CD1c-positive myeloid dendritic cell (primary cell): ENCODE data around the gene ZNF512.
A peak's percentile ranks its signal among the peaks of the same experiment; 100 is the strongest.
"Not testable (repeated sequence)": the region's sequence is repeated elsewhere in the genome, so short reads cannot be mapped to it uniquely, and the experiment has no call there.

Experiments
- DNase-seq: peaks from one replicate; pipeline ENCODE4 v3.0.0-alpha.2; 2016; ENCODE audit errors: extremely low spot score

Gene ZNF512

GRCh38 chr2:27582695-27583389 lies at the start of gene ZNF512:
ZNF512 (plus strand) TSS chr2:27583042; CDS start chr2:27583113, 71 bp downstream.
- peak; percentile 88 for DNase-seq

- DNase-seq: no peak
Observed at GRCh38 chr2:27537287-27537686, 45.6 kb upstream of the ZNF512 start.

GRCh38 chr2:27538839-27539450 lies 43.9 kb upstream of the ZNF512 start:
- DNase-seq: not testable (repeated sequence)

GRCh38 chr2:27539649-27540048 lies 43.2 kb upstream of the ZNF512 start:
- DNase-seq: not testable (repeated sequence)

- DNase-seq: no peak
Observed at GRCh38 chr2:27544143-27544821, 38.6 kb upstream of the ZNF512 start.

- no peak for DNase-seq
Observed at GRCh38 chr2:27545348-27546141, 37.3 kb upstream of the ZNF512 start.

- no peak for DNase-seq
Observed at GRCh38 chr2:27549303-27549702, 33.5 kb upstream of the ZNF512 start.

- DNase-seq: no peak
Observed at GRCh38 chr2:27551514-27551913, 31.3 kb upstream of the ZNF512 start.

- no peak for DNase-seq
Observed at GRCh38 chr2:27552941-27553340, 29.9 kb upstream of the ZNF512 start.

GRCh38 chr2:27554451-27554850 lies 28.4 kb upstream of the ZNF512 start:
- DNase-seq: not testable (repeated sequence)

GRCh38 chr2:27559228-27559627 lies 23.6 kb upstream of the ZNF512 start:
- DNase-seq: no peak

- no peak for DNase-seq
Observed at GRCh38 chr2:27561060-27561459, 21.8 kb upstream of the ZNF512 start.

GRCh38 chr2:27566628-27567027 lies 16.2 kb upstream of the ZNF512 start:
- no peak for DNase-seq

GRCh38 chr2:27569398-27569797 lies 13.4 kb upstream of the ZNF512 start:
- DNase-seq: no peak

GRCh38 chr2:27571197-27571596 lies 11.6 kb upstream of the ZNF512 start:
- no peak for DNase-seq

GRCh38 chr2:27571681-27572080 lies 11.2 kb upstream of the ZNF512 start:
- DNase-seq: no peak

- no peak for DNase-seq
Observed at GRCh38 chr2:27572439-27572838, 10.4 kb upstream of the ZNF512 start.

GRCh38 chr2:27572998-27573429 lies 9.8 kb upstream of the ZNF512 start:
- DNase-seq: no peak

- DNase-seq: no peak
Observed at GRCh38 chr2:27573452-27573851, 9.4 kb upstream of the ZNF512 start.

GRCh38 chr2:27581417-27582128 lies 1.3 kb upstream of the ZNF512 start:
- DNase-seq: no peak

- DNase-seq: no peak
Observed at GRCh38 chr2:27582129-27582694, 630 bp upstream of the ZNF512 start.
